PFSK-1 (cell line): Measurements from ENCODE around the gene PTPRH.

Experiments
- FOXP2 ChIP-seq: optimal IDR thresholded peaks from 2 replicates; pipeline ENCODE3; 2011; ENCODE audit warnings: borderline replicate concordance, control low read depth, inconsistent platforms; ENCODE audit not compliant: insufficient read depth; ENCODE audit errors: extremely low read length, extremely low read depth
- POLR2AphosphoS5 ChIP-seq: IDR thresholded peaks from 2 replicates; pipeline ENCODE4 v1.6.1; 2012; ENCODE audit warnings: low read depth, mild to moderate bottlenecking, control low read depth, low read length, moderate library complexity
- REST ChIP-seq, 2 experiments: IDR thresholded peaks; 2 replicates each; pipeline versions ENCODE4 v1.6.1 to v1.8.0; 2011 to 2012; ENCODE audit warnings: low read depth in 2 of 2, low read length in 2 of 2, control low read depth in 1 of 2, inconsistent platforms in 1 of 2, mild to moderate bottlenecking in 1 of 2, moderate library complexity in 1 of 2; ENCODE audit not compliant: insufficient read depth in 1 of 2
- SIN3A ChIP-seq: IDR thresholded peaks from 2 replicates; pipeline ENCODE4 v1.6.1; 2012; ENCODE audit warnings: mild to moderate bottlenecking, low read length, moderate library complexity, borderline replicate concordance; ENCODE audit not compliant: insufficient read depth
- TAF1 ChIP-seq: IDR thresholded peaks from 2 replicates; pipeline ENCODE4 v1.6.1; 2012; ENCODE audit warnings: low read length, control low read depth, borderline replicate concordance; ENCODE audit not compliant: insufficient read depth

PTPRH gene

GRCh38 chr19:55216461-55217198 lies 7.3 kb upstream of the PTPRH start:
- TF ChIP-seq SIN3A (peak; percentile 99; the same call in 1 of the 2 replicates), FOXP2 (peak; percentile 99), POLR2AphosphoS5 (peak; percentile 38), REST (IDR thresholded peaks at IDR 0.05; ENCODE audit: insufficient read depth in 1 of 2, low read depth in 2 of 2, low read length in 2 of 2) (peak; percentile 99), TAF1 (peak; percentile 27; the same call in 1 of the 2 replicates)

DNA sequence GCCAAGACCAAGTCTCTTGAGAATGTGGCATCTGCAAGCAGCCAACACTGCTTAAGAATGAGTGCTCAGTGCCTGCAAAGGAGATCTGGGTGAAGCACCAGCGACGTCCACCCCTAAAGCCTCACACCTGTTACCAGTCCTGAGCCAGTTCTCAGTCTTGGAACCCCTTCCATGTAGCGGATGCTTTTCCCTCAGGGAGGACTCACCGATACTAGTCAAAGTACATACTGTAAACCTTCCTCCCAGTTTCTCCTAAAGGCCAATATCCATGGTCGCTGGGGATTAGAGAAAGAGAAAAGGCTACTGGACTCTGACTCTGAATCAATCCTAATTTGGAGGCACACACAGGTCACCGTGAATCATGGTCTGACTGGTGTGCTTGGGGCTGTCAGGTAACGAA lies 4.2 kb upstream of the PTPRH start:
- no peak for TF ChIP-seq POLR2AphosphoS5
- TF ChIP-seq FOXP2, result no peak
- no peak for TF ChIP-seq TAF1
- TF ChIP-seq SIN3A, result no peak
- no peak for TF ChIP-seq REST (IDR thresholded peaks at IDR 0.05; ENCODE audit: insufficient read depth in 1 of 2, low read depth in 2 of 2, low read length in 2 of 2)

DNA sequence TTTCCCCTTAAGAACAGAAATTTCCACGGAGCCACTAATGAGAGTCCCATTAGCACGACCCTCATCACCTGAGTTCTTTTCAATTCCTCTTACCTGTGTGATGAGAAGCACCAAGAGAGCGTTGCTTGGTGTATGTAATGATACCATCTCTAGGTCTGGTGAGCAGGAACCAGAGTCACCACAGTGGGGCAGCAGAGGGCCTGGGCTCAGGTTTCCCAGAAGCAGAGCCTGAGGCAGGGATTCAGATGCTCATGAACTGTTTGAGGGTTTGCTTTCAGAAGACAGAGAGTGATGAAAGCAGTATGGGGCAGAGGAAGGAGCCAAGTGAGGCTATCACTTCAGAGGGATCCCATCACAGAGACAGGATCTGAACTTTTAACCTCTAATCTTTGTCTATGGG lies 3.1 kb upstream of the PTPRH start:
- TF ChIP-seq TAF1 (no peak), SIN3A (no peak), REST (IDR thresholded peaks at IDR 0.05; ENCODE audit: insufficient read depth in 1 of 2, low read depth in 2 of 2, low read length in 2 of 2) (no peak), FOXP2 (no peak), POLR2AphosphoS5 (no peak)

DNA sequence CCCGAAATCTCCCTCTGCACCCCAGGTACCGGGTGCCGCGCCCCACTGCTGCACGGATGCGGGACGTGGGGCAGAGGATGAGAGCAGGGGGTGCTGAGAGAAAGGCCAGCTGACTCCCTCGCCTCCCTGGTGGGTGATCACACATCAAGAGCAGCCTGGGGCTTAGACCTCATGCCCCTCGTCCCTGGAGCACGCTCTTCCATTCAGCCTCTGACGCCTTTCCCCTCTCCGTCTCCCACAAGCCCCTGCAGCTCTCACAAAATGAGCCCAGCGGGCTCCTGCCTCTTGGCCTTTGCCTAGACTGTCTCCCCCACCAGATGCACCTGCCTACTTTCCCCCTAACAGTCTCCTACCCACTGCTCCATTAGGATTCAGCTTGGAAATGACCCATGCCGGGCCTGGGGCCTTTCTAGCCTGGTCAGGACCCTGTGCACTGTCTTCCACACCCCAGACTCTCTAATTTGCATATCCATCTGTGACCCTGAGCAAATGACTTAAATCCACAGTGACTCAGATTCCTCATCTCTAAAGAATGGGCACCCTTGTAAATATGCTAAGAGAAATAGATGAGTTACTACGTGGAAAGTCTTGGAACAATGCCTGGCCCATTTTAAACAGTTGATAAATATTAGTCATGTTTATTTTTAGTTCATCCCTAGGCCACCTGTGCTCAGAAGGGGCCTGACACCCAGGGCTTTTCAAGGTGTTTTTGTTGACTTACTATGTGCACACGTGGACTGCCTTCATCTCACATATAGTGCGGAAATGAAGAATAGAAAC lies 582 bp upstream of the PTPRH start:
- TF ChIP-seq SIN3A (no peak), POLR2AphosphoS5 (no peak), TAF1 (no peak), FOXP2 (no peak), REST (IDR thresholded peaks at IDR 0.05; ENCODE audit: insufficient read depth in 1 of 2, low read depth in 2 of 2, low read length in 2 of 2) (no peak)
